CD4-positive, alpha-beta T cell treated with Interleukin-15 for 1 hour (primary cell): Measurements from ENCODE around the gene SNCG.
A peak's percentile ranks its signal among the peaks of the same experiment; 100 is the strongest.
"Not testable (repeated sequence)": the region's sequence is repeated elsewhere in the genome, so short reads cannot be mapped to it uniquely, and the experiment has no call there.

Source experiments
- DNase-seq: peaks from one replicate; pipeline ENCODE4 v3.0.0-alpha.2; 2020

SNCG gene

GRCh38 chr10:86945361-86946212, 12.8 kb upstream of the SNCG start:
- DNase-seq: no peak

GRCh38 chr10:86946213-86947155, 11.9 kb upstream of the SNCG start:
- DNase-seq: no peak

GRCh38 chr10:86947806-86948205, 10.6 kb upstream of the SNCG start:
- not testable (repeated sequence) for DNase-seq

GRCh38 chr10:86950349-86950748, 8.1 kb upstream of the SNCG start:
- no peak for DNase-seq

GRCh38 chr10:86951184-86951761, 7.1 kb upstream of the SNCG start:
- DNase-seq: no peak

- no peak for DNase-seq
These were observed 6.3 kb upstream of the SNCG start for GRCh38 chr10:86952106-86952505.

- not testable (repeated sequence) for DNase-seq
These were observed 5.7 kb upstream of the SNCG start for GRCh38 chr10:86952697-86953096.

- DNase-seq: no peak
These were observed 4.4 kb upstream of the SNCG start for GRCh38 chr10:86953747-86954680.

- DNase-seq: no peak
These were observed 3.5 kb upstream of the SNCG start for GRCh38 chr10:86954681-86955500.

GRCh38 chr10:86955501-86956194, 2.8 kb upstream of the SNCG start:
- no peak for DNase-seq

GRCh38 chr10:86956195-86956847, 2.1 kb upstream of the SNCG start:
- no peak for DNase-seq

GRCh38 chr10:86956848-86957448, 1.5 kb upstream of the SNCG start:
- no peak for DNase-seq

GRCh38 chr10:86957471-86958115, 806 bp upstream of the SNCG start, which contains the start of gene MMRN2:
Gene MMRN2 (minus strand): TSS chr10:86957615. CDS start chr10:86957541, 74 bp downstream.
- DNase-seq: no peak

- DNase-seq: no peak
These were observed 720 bp downstream of the SNCG start for GRCh38 chr10:86958901-86959736.

- DNase-seq: peak; percentile 12
These were observed 1.3 kb downstream of the SNCG start for GRCh38 chr10:86959737-86960002.

- peak; percentile 34 for DNase-seq
These were observed 1.8 kb downstream of the SNCG start for GRCh38 chr10:86960003-86960862.

- DNase-seq: peak; percentile 11
These were observed 2.5 kb downstream of the SNCG start for GRCh38 chr10:86960863-86961434.
